Diencephalon (tissue), 1 donor: ENCODE data around the gene TYSND1. TPM values are rescaled to one million over a fixed set of nuclear protein-coding genes. Genes with fewer than 3 reads are reported as not detected.

Experiments used
- total RNA-seq: library from RNA; depleted of rRNA; stranded (reverse); fragments of >200 nt; gene quantifications from one replicate; pipeline ENCODE4 v1.2.3, GENCODE V29; 2014

TYSND1 gene
- total RNA-seq, result 6.7 TPM

GRCh38 chr10:70146489-70147258, at the start of gene TYSND1:
TSS of gene TYSND1 (minus strand) at chr10:70146700. CDS start at chr10:70146586, 114 bp downstream.

GRCh38 chr10:70132098-70133029, 14.1 kb downstream of the TYSND1 start, which contains the start of gene AIFM2:
TSS of gene AIFM2 (minus strand) at chr10:70132825. CDS start at chr10:70124084, 8,741 bp downstream.

Other genes starting within 250 kb of the TYSND1 start
- 45.7 TPM for gene MACROH2A2, start 93.9 kb downstream of the TYSND1 start, total RNA-seq
- gene AIFM2, start 13.9 kb downstream of the TYSND1 start, total RNA-seq, result 3.9 TPM
- 160 TPM for gene SAR1A, start 23.8 kb upstream of the TYSND1 start, total RNA-seq
- gene PPA1, start 86.7 kb upstream of the TYSND1 start, total RNA-seq, result 207 TPM
- gene NPFFR1, start 137.3 kb upstream of the TYSND1 start, total RNA-seq, result 5.1 TPM
- 12.9 TPM for gene LRRC20, start 235.9 kb upstream of the TYSND1 start, total RNA-seq